ENCODE results near the gene CAV1. TPM values are rescaled to one million over a fixed set of nuclear protein-coding genes. Genes with fewer than 3 reads are reported as not detected.

CAV1 gene
- total RNA-seq, 1 donor from 2014 or later = 14.4 TPM

GRCh38 chr7:116554436-116554835, 29.6 kb downstream of the CAV1 start:
- Mint-ChIP-seq H3K27me3 (no peaks in the 10 kb centered on the region), H3K4me1 (ENCODE audit: unreplicated experiment) (peaks cover 6% of the 10 kb centered on the region), H3K4me3 (no peak overlapping the region), H3K27ac (no peak overlapping the region), H3K9me3 (no peaks in the 10 kb centered on the region), H3K36me3 (no peaks in the 10 kb centered on the region)
- TF ChIP-seq CTCF (conservative IDR thresholded peaks at IDR 0.05) = no peak
- DNase-seq (ENCODE audit: extremely low spot score, unreplicated experiment) = no peak

- no peak for TF ChIP-seq CTCF (conservative IDR thresholded peaks at IDR 0.05)
- H3K4me3 Mint-ChIP-seq = no peak overlapping the region
- H3K4me1 Mint-ChIP-seq (ENCODE audit: unreplicated experiment) = peaks cover 9% of the 10 kb centered on the region
- H3K9me3 Mint-ChIP-seq = no peaks in the 10 kb centered on the region
- DNase-seq (ENCODE audit: extremely low spot score, unreplicated experiment) = no peak
- H3K36me3 Mint-ChIP-seq = no peaks in the 10 kb centered on the region
- no peak overlapping the region for H3K27ac Mint-ChIP-seq
- H3K27me3 Mint-ChIP-seq = no peaks in the 10 kb centered on the region
Observed at GRCh38 chr7:116554911-116555310, 30.1 kb downstream of the CAV1 start.

- Mint-ChIP-seq H3K4me1 (ENCODE audit: unreplicated experiment) (peaks cover 15% of the 10 kb centered on the region), H3K27me3 (peaks cover 7% of the 10 kb centered on the region), H3K4me3 (no peak overlapping the region), H3K27ac (no peak overlapping the region), H3K9me3 (no peaks in the 10 kb centered on the region), H3K36me3 (peaks cover 6% of the 10 kb centered on the region)
- no peak for DNase-seq (ENCODE audit: extremely low spot score, unreplicated experiment)
- TF ChIP-seq CTCF (conservative IDR thresholded peaks at IDR 0.05) = no peak
Observed at GRCh38 chr7:116557066-116557585, 32.3 kb downstream of the CAV1 start.

- Mint-ChIP-seq H3K36me3 (peaks cover 6% of the 10 kb centered on the region), H3K4me3 (no peak overlapping the region), H3K27ac (no peak overlapping the region), H3K9me3 (no peaks in the 10 kb centered on the region), H3K4me1 (ENCODE audit: unreplicated experiment) (peaks cover 15% of the 10 kb centered on the region), H3K27me3 (peaks cover 7% of the 10 kb centered on the region)
- DNase-seq (ENCODE audit: extremely low spot score, unreplicated experiment) = no peak
- no peak for TF ChIP-seq CTCF (conservative IDR thresholded peaks at IDR 0.05)
Observed at GRCh38 chr7:116557901-116558300, 33.1 kb downstream of the CAV1 start.

- no peak for TF ChIP-seq CTCF (conservative IDR thresholded peaks at IDR 0.05)
- H3K27ac Mint-ChIP-seq = no peak overlapping the region
- peaks cover 6% of the 10 kb centered on the region for H3K36me3 Mint-ChIP-seq
- no peaks in the 10 kb centered on the region for H3K9me3 Mint-ChIP-seq
- DNase-seq (ENCODE audit: extremely low spot score, unreplicated experiment) = no peak
- H3K27me3 Mint-ChIP-seq = peaks cover 10% of the 10 kb centered on the region
- H3K4me3 Mint-ChIP-seq = no peak overlapping the region
- H3K4me1 Mint-ChIP-seq (ENCODE audit: unreplicated experiment) = peaks cover 15% of the 10 kb centered on the region
Observed at GRCh38 chr7:116560021-116560970, 35.5 kb downstream of the CAV1 start.
